Aortic smooth muscle cell (primary cell): ENCODE results near the gene DDX43. TPM values are rescaled to one million over a fixed set of nuclear protein-coding genes. Genes with fewer than 3 reads are reported as not detected.

ENCODE experiments used
- total RNA-seq: library from RNA; depleted of rRNA; stranded (reverse); fragments of >200 nt; gene quantifications from 2 replicates; pipeline ENCODE4 v1.2.3, GENCODE V29; 2014

Gene DDX43
- total RNA-seq: 0.68 and 0.92 TPM in 2 replicates

DNA sequence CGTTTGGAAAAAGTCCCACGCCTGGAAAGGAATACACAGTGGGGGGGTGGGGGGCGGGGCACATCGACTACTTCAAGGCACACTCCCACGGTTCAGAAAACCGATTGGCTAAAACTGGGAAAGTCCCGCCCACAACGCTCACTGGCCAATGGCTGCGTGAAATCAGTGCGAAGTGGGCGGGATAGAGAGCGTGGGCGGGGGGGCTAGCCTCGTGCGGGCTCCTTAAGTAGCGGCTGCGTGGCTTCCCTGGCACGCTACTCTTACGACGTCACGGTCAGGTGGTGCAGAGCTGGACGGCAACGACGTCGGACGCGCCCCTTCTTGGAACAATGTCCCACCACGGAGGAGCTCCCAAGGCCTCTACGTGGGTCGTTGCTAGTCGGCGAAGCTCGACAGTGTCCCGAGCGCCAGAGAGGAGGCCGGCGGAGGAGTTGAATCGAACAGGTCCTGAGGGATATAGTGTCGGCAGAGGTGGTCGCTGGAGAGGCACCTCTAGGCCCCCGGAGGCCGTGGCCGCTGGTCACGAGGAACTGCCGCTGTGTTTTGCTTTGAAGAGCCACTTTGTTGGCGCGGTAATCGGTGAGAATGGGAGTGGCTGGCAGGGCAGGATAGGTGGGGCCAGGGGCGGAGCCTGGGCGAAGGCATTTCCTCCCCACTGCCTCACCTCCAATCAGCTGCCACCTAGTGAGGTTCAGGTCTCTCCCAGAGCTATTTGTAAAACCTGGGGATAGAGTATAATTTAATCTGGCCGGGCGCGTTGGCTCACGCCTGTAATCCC is at the start of gene DDX43:
TSS of gene DDX43 (plus strand) at position 252 of the 778 bp plus-strand sequence. CDS start at position 330, 78 bp downstream.

DNA sequence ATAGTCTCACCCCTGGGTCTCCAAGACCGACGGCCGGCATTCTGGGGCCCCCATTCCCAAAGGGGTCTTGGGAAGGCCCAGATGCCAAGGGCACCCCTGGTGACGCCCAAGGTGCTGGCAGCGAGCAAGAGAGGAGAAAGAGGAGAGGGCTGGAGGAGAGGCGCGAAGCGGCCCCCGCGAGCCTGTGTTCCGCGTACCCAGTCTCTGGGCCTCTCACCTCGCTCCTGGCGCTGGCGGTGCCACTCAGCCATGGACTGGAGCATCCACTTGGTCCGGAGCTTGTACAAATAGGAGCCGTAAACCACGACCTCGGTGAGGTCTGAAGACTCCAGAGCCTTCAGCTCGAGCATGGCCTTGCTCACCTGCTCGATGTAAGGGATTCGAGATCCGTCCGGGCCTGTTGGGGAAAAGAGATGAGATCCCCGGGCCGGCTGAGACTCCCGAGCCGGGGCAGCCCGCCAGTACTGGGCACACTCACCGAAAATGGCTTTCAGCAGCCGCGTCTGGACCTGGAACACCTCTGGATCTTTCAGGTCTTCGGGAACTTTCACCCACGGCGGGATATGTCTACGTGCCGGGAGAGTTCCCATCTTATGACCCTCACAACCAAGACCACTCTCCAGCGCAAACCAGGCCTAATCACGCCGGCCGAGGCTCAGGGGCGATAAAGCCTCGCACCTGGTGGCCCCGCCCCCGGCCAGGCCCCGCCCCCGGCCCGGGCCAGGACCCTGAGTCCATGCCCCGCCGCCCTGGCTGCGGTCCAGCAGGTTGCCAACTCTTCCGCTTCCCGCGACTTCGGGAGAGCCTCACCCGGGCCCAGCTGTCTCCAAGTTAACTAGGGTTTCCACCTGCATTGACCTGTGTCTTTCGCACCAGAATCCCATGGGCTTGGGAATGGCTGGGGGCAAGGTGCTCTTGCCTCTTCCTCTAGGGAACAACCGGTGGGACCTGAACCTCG is 40.7 kb upstream of the DDX43 start, which contains the start of gene DPPA5:
TSS of gene DPPA5 (minus strand) at position 641 of the 958 bp plus-strand sequence. CDS start at position 590, 51 bp downstream.

DNA sequence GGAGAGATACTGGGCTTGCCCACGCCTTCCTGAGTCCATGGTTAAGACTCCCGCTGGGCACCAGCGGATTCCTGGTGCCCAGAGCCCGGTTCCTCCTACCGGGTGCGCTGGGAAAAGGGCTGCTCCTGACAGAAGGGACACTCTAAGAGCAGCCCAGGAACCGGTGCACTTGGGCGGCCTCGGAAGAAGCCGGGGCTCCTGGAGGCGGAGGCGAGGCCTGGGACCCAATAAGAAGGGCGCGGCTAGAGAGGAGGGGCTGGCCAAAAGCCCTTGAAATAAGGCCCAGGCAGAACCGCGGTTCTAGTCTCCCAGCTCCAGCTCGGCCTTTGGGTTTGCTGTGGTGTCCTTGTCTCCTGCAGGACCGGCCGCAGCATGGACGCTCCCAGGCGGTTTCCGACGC is 32.3 kb upstream of the DDX43 start, which contains the start of gene KHDC3L:
TSS of gene KHDC3L (plus strand) at position 301 of the 400 bp plus-strand sequence. CDS start at position 373, 72 bp downstream.

DNA sequence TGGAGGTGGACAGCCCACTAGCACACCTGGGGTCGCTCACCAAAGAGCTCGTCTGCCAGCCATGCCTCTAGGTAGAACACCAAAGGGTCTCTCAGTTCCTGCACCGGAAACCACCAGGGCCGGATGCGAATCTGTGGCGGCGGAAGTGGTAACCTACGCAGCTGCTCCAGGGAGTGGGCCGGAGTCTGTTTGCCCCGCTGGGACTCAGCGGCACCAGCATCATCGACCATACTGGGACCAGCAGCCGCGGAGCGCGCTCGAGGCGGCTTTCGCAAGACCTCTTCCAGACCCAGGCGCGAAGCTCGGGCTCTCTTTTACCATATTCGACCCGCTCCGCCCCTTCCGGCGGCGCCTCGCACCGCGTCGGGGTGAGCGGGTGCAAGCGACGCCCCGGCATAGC is 25.1 kb upstream of the DDX43 start, which contains the start of gene OOEP:
TSS of gene OOEP (minus strand) at position 335 of the 400 bp plus-strand sequence. CDS start at position 230, 105 bp downstream.

DNA sequence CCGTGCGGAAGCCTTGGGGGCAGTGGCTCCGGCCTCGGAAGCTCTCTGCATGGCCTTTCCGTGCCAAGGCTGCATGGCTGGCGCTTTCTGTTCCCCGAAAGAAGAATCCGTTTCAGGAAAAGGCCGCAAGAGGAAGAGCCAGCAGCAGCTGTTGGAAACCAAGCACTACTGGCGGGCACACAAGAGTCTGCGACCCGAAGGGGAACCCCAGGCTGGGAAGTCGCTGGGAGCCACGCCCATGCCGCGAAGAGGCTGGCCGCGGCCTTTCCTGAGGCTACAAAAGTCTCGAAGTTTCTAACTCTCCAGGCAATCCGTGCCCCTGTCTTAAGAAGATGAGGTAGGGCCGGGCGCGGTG is 57.5 kb downstream of the DDX43 start, which contains the start of gene CGAS:
TSS of gene CGAS (minus strand) at position 191 of the 355 bp plus-strand sequence. CDS start at position 75, 116 bp downstream.

DNA sequence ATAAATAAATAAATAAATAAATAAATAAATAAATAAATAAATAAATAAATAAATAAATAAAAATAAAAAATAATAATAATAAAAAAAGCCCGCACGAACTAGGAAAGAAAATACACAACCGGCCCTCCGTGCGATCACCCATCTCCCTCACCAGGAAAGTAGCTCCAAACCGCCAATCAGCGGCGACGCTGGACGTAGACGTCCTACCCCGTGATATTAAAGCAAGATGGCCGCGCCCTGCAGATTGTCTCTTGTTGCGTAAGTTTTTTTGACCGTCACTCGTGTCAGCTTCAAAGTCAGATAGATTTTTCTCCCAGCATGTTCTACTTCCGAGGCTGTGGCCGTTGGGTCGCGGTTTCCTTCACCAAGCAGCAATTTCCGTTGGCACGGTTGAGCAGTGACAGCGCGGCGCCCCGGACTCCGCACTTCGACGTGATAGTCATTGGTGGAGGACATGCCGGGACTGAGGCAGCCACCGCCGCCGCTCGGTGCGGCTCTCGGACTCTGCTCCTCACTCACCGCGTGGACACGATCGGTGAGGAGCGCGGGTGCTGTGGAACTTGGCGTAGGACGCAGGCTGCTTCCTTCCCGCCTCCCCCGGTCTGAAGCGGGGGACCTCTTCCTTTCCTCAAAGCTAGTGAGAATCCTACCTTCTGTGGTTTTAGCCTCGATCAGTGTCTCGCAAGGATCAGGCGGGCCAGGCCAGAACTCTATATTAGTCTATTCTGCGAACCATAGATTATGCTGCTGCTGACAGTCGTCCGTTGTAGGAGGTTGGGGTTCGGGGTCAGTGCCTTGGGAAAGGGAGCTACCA is 67.1 kb downstream of the DDX43 start, which contains the start of gene MTO1:
TSS of gene MTO1 (plus strand) at position 201 of the 814 bp plus-strand sequence. CDS start at position 319, 118 bp downstream.

Other genes starting within 250 kb of the DDX43 start
- gene KHDC1L, start 169.3 kb upstream of the DDX43 start, total RNA-seq: not detected in 2 replicates
- 2.0 and 4.1 TPM in 2 replicates for gene KHDC1, start 131.6 kb upstream of the DDX43 start, total RNA-seq
- not detected in 2 replicates for gene DPPA5, start 40.6 kb upstream of the DDX43 start, total RNA-seq
- not detected in 2 replicates for gene KHDC3L, start 32.2 kb upstream of the DDX43 start, total RNA-seq
- gene OOEP, start 24.9 kb upstream of the DDX43 start, total RNA-seq: not detected in 2 replicates
- 4.2 and 4.4 TPM in 2 replicates for gene CGAS, start 57.5 kb downstream of the DDX43 start, total RNA-seq
- 23.8 and 31.6 TPM in 2 replicates for gene MTO1, start 66.9 kb downstream of the DDX43 start, total RNA-seq
- 23,375 and 23,683 TPM in 2 replicates for gene EEF1A1, start 126.2 kb downstream of the DDX43 start, total RNA-seq